ENCODE results near the gene ERCC3.
A peak's percentile ranks its signal among the peaks of the same experiment; 100 is the strongest.

ERCC3 gene

DNA sequence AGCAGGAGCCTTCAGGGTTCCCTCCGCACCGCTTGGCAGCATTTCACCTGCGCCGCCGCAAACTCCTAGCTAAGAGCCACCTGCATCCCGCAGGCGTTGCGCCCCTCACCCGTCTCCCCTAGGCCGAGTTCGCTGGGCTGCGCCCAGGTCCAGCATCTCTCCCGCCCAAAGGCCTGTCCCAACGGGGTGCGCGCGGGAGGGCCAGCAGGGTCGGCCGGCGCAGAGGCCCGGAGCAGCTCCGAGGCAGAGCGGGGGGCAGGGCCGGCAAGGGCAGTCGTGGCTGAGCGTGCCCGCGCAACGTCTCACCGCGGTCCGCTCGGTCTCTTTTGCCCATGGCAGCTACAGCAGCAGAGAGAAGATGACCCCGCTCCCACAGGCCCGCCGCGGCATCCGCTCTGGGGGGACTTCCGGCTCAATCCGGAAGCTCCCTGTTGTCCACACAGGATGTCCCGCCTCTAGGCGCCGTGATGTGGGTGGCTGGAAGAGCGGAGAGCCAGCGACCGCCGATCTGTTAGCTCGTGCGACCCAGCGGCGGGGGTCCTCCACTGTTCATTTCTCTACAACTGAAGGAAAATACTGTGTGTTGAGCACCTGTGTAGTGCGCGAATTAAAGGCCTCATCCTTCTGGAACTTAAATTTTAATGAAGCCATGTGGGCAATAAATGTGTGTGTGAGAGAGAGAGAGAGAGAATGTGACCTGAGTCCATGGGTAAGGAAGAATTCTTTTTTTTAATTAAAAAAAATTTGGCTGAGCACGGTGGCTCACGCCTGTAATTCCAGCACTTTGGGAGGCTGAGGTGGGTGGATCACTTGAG lies at the start of gene ERCC3:
ERCC3 (minus strand) TSS at position 397 of the 815 bp plus-strand sequence; CDS start at position 334, 63 bp downstream.
- DNase-seq: peak; percentile 47

- no peak for DNase-seq
These were observed 49.3 kb upstream of the ERCC3 start for GRCh38 chr2:127343277-127343676.

GRCh38 chr2:127342101-127342500 lies 48.2 kb upstream of the ERCC3 start:
- no peak for DNase-seq

DNA sequence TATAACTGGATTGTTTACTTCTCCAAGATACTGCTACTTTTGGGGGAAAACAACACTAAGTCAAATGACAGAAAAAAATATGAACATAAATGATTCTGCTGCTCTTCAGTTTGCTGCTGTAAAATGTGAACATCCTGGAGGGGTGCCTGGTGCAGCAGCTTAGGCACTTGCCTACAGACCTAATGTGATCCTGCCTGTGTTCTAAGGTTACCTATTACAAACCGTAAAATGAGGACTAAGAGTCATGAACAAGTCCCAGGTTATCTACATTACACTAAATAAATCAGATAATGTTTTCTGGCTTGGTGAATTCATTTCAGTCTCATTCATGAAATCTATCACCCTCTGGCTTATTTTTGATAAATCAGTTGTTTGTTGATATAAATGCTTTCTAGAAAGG lies 38.4 kb upstream of the ERCC3 start:
- DNase-seq: no peak

DNA sequence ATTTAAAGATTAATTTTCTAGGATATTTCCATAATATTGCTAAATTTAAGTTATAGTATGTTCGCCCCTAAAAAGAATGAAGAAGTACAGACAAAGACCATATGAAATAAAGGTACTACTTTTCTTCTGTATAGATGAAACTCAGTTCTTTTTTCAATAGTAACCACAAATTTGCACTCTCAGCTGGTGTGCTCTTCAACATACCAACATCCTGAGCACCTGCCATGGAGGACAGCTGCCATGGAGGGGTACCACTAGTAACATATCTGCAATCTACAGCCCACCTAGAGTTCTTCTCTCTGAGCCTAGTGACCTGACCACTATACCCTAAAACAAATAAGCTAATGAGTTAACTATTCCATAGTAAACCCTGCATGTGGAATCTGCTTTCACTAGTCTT lies 36.8 kb upstream of the ERCC3 start:
- no peak for DNase-seq

- no peak for DNase-seq
These were observed 32.5 kb upstream of the ERCC3 start for GRCh38 chr2:127326289-127326945.

- DNase-seq: no peak
These were observed 30.7 kb upstream of the ERCC3 start for GRCh38 chr2:127324635-127325034.

- DNase-seq: no peak
These were observed 27.4 kb upstream of the ERCC3 start for GRCh38 chr2:127321303-127321702.

DNA sequence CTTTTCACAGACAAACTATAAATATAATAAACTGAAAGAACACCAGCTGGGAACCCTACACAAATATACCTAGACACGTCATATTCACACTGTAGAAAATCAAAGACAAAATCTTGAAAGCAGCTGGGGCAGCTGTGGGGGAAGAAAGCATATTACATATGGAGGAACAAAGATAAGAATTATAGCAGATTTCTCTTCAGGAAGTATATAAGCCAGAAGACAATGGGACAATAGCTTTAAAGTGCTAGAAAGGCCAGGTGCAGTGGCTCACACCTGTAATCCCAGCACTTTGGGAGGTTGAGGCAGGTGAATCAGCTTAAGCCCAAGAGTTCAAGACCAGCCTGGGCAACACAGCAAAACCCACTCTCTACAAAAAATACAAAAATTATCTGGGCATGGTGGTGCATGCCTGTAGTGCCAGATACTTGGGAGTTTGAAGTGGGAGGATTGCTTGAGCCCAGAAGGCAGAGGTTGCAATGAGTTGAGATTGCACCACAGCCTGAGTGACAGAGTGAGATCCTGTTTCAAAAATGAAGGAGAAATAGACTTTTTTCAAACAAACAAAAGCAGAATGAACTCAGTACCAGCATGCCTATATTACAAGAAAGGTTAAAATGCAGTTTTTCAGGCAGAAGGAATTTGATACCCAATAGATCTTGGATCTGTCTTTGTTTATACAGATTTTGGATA lies 26.8 kb upstream of the ERCC3 start:
- DNase-seq: no peak

DNA sequence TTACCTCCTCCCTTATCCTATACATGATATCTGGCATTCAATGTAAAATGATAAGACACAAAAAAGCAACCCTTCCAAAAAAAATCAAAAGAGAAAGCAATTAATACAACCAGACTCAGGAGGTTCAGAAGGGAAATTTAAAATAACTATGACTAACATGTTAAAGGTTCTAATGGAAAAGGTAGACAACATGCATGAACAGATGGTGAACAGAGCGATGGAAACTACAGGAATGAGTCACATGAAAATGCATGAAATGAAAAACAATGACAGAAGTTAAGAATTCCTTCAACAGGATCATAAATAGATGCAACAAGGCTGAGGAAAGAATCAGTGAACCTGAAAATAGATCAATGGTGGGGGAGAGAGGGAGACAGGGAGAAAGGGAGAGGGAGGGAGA lies 26.1 kb upstream of the ERCC3 start:
- DNase-seq: no peak

DNA sequence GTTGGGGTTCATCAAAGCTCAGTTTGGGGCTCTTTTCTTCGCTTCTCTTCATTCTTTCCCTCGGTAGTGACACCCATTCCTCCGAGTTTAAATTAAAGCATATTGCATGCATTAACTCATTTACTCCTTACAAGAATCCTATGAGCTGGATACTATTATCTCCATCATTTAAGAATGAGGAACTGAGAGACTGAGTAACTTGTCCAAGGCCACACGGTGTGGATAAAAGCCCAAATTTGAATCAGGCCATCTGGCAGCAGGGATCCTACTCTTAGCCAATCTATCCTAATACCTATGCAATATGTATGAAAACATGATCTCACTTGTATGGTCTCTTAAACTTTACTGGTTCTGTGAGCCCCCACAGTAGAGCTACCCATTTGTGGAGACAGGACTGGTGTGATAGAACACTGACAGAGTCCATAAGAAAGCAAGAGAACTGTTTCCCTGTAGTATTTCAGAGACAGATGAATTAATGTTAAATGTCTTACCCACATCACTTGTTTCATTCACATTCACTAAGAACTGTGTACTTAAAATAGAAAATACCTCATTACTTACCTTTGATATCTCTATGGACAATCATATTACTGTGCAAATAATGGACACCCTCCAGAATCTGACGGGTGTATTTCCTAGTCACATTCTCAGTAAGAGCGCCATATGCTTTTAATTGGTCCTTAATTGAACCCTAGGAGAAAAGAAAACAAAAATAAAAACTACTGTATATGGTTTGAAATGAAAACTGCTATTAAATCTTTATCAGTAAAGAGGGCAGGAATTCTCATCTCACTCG lies 20.4 kb upstream of the ERCC3 start:
- DNase-seq: no peak

- DNase-seq: no peak
These were observed 19.5 kb upstream of the ERCC3 start for GRCh38 chr2:127313406-127313805.

DNA sequence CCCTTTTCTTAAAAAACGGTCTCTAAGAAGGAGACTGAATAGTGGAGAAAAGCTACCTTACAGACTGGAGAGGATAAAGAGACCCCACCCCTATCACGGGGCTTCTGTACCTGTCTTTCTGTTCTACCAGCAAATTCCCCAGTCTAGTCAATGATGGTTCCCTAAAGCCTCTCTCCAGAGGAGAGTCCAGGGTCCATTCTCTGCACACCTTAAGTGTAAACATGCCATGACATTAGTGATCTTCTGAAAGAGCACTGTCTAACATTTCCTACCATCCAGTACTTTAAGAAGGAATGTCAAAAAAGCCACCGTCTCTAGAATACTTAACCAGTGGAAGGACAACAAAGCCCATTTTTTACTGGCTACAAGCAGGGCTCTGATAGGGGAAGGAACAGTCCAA lies 17.0 kb upstream of the ERCC3 start:
- DNase-seq: no peak

DNA sequence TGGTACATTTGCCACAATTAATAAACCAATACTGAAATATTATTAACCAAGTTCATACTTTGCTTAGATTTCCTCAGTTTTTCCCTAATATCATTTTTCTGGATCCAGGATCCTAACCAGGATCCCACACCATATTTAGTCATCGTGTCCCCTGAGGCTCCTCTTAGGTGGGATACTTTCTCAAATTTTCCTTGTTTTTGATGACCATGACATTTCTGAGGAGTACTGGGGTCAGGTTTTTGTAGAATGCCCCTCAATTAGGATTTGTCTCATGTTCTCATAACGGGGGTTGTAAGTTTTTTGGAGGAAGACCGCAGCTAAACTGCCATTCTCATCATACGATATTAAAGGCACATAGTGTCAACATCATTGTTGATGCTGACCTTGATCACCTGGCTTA lies 15.5 kb upstream of the ERCC3 start:
- DNase-seq: no peak

GRCh38 chr2:127308586-127309138 lies 14.7 kb upstream of the ERCC3 start:
- no peak for DNase-seq

GRCh38 chr2:127305990-127306585 lies 12.1 kb upstream of the ERCC3 start:
- DNase-seq: no peak

- DNase-seq: no peak
These were observed 8.2 kb upstream of the ERCC3 start for GRCh38 chr2:127302168-127302567.

DNA sequence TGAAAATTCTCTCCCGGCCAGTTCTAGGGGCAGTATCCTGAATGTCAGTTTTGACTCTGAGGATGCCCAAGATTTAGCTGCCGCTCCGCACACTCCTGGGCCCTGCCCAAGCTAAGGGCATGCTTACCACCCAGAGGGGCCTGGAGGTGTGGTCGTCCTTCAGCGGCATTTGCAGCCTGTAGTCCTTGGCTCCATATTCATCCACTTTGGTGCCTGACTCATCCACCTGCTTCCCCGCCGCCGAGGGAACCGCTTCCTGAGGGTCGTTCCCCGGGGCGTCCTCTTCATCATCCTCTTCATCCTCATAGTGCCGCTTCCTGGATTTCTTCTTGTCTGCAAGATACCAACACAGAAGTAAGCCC lies 577 bp downstream of the ERCC3 start:
- DNase-seq: no peak

DNA sequence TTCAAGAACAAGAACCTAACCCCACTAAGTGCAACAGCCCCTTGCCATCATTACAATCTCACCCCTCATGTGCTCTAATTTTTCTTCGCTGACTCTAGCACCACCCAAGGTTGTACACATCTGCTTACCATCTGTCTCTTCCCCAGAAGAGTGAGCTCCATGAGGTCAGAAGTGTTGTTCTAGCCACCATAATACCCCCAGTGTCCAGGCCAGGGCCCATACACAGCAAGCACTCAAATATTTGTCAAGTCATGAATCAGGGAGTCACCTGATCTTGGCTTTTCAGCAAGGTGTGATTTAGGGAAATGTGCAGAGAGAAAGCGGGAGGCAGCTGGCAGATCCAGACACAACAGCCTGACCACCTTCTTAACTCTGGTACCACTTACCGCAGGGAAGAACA lies 5.7 kb downstream of the ERCC3 start:
- DNase-seq: no peak

DNA sequence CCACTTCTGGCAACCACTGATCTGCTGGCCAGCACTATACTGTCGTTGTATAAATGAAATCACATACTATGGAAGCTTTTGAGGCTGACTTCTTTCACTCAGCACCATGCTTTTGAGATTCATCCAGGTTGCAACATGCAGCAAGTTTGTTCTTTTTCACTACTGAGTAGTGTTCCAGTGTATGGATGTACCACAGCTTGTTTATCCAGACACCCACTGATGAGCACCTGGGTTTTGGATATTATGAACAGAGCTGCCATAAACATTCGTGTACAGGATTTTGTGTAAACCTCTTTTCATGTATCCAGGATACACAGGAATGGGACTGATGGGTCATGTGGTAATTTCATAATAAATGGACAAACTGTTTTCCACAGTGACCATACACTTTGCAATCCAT lies 10.7 kb downstream of the ERCC3 start:
- no peak for DNase-seq

DNA sequence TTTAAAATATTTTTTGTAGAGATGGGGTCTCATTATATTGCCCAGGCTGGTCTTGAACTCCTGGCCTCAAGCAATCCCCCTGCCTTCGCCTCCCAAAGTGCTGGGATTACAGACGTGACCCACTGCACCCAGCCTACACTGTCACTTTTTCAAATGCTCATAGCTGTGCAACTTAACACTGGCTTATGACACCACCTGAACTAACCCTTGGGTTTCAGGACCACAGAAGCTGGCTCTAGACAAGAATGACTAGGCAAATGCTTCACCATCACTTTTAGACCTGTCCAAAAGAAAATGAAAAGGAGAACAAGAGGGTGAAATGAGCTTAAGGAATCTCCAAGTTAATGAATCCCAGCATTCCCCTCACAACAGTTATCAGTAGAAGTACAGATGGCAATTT lies 13.3 kb downstream of the ERCC3 start:
- DNase-seq: no peak

DNA sequence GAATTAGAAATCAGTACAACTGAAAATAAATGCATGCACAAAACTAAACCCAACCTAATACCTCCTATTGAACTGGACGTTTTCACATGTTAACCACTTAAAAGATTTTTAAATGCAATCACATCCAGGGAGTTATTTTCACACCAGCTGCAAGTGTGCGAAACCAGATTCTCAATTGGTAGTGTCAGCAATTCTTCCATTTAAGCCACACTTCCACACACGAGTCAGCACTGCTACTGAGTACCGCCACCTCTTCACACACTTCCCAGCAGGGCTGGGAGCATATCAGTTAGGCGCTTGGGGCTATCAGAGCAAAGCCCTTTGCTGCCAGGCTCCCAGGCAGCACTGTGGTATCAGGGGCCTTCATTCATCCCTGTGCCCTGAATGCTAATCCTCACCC lies 14.2 kb downstream of the ERCC3 start:
- no peak for DNase-seq

GRCh38 chr2:127278959-127279358 lies 15.0 kb downstream of the ERCC3 start:
- no peak for DNase-seq

All from SHP77 treated with DMSO at 0.1 percent for 48 hours (cell line).